GM12878 (cell line): ENCODE data around the gene PCDHGB2. TPM values are rescaled to one million over a fixed set of nuclear protein-coding genes. Genes with fewer than 3 reads are reported as not detected.

Experiments
- ASH2L ChIP-seq: fragments of 300-600, 200-600 bp; sonication (generic); IDR thresholded peaks from 2 replicates; pipeline ENCODE4 v1.6.1; 2017; ENCODE audit warnings: low read depth, mild to moderate bottlenecking, borderline replicate concordance
- BACH1 ChIP-seq: fragments of 450-650 bp; IDR thresholded peaks from 2 replicates; pipeline ENCODE4 v1.6.1; 2017; ENCODE audit warnings: mild to moderate bottlenecking, borderline replicate concordance
- BCL11A ChIP-seq: IDR thresholded peaks from 2 replicates; pipeline ENCODE4 v1.6.1; 2011; ENCODE audit warnings: low read depth, low read length
- CHD1 ChIP-seq: IDR thresholded peaks from 2 replicates; pipeline ENCODE4 v1.6.1; 2012; ENCODE audit warnings: low read depth, low read length, improper control_type of control experiment
- CREB1 ChIP-seq: IDR thresholded peaks from 2 replicates; pipeline ENCODE4 v1.6.1; 2012; ENCODE audit warnings: low read depth, mild to moderate bottlenecking, inconsistent platforms
- EZH2 ChIP-seq: IDR thresholded peaks from 2 replicates; pipeline ENCODE4 v1.6.1; 2012; ENCODE audit warnings: low read depth, mild to moderate bottlenecking, control low read depth, inconsistent platforms, low read length, borderline replicate concordance; ENCODE audit not compliant: control insufficient read depth
- RELA ChIP-seq: fragments of 450-650 bp; IDR thresholded peaks from 2 replicates; pipeline ENCODE4 v1.8.0; 2014; ENCODE audit warnings: borderline replicate concordance; ENCODE audit not compliant: partially characterized antibody
- SIX5 ChIP-seq: IDR thresholded peaks from 2 replicates; pipeline ENCODE4 v1.6.1; 2011; ENCODE audit warnings: mild to moderate bottlenecking, low read depth, low read length, moderate library complexity; ENCODE audit not compliant: severe bottlenecking
- SMAD1 ChIP-seq: fragments of 450-650 bp; IDR thresholded peaks from 2 replicates; pipeline ENCODE4 v1.6.1; 2018; ENCODE audit warnings: mild to moderate bottlenecking, low read depth; ENCODE audit not compliant: partially characterized antibody
- polyA plus RNA-seq, 11 experiments: library from polyadenylated mRNA; depleted of rRNA in 4 of 11; unstranded in 6 of 11; stranded (reverse) in 5 of 11; fragments of >200 nt; fragmentation: Nextera tagmentation in 4 of 11; fragmentation: Illumina TruSeq in 1 of 11; extraction: Ambion mirVana in 4 of 11; extraction: Trizol in 1 of 11; gene quantifications; 1 replicate in 1 of 11; 2 replicates in 10 of 11; pipeline versions ENCODE4 v1.2.1 to v1.2.3, GENCODE V29; 2011 to 2016; ENCODE audit warnings: inconsistent platforms in 2 of 11, missing spikeins in 2 of 11, low read depth in 1 of 11
- total RNA-seq, 4 experiments: library from RNA; depleted of rRNA in 3 of 4; stranded (reverse); fragments of >200 nt in 3 of 4; fragmentation: Illumina TruSeq in 1 of 4; extraction: Trizol in 1 of 4; gene quantifications; 2 replicates each; pipeline versions ENCODE4 v1.2.1 to v1.2.3, GENCODE V29; 2013 to 2021
- TF ChIP-seq, protein P1 (sequence below): fragments of 450-650 bp; IDR thresholded peaks from 2 replicates; pipeline ENCODE4 v1.6.1; 2017; ENCODE audit warnings: mild to moderate bottlenecking, moderate library complexity
- TF ChIP-seq, protein P2 (sequence below): fragments of 450-650 bp; IDR thresholded peaks from 2 replicates; pipeline ENCODE4 v1.6.1; 2016; ENCODE audit warnings: mild to moderate bottlenecking
- TF ChIP-seq, protein P3 (sequence below): fragments of 450-650 bp; IDR thresholded peaks from 2 replicates; pipeline ENCODE4 v1.6.1; 2017; ENCODE audit warnings: mild to moderate bottlenecking, moderate library complexity
- TF ChIP-seq, protein P4 (sequence below): IDR thresholded peaks from 2 replicates; pipeline ENCODE4 v1.6.1; 2012; ENCODE audit warnings: mild to moderate bottlenecking, low read depth, low read length
- TF ChIP-seq, protein P5 (sequence below): fragments of 450-650 bp; IDR thresholded peaks from 2 replicates; pipeline ENCODE4 v1.6.1; 2018; ENCODE audit warnings: borderline replicate concordance, mild to moderate bottlenecking; ENCODE audit not compliant: partially characterized antibody

Gene PCDHGB2
- total and polyA plus RNA-seq, 10 of the 15 experiments (the other 5 are each of a cell fraction or from before 2014, with no cell fraction given) = 0.06 to 0.38 (median 0.19) TPM; not detected in 2

DNA sequence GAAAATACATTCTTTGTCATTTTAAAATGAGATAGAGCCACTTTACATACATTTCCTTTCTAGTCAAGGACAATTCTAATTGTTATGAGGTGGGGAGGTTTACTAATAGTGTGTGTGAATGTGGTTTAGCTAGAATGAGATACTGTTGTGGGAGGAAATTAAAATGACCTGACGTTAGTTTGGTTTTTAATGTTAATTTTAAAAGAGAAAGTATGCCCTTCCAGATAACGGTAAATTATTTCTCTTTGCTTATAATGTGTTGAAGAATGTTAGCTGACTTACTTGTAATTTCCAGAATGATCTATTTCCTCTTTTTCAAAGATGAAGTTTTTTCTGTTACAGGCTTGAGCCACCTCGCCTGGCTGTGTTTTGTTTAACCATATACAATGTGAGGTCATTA, 37.5 kb upstream of the PCDHGB2 start (continued):
- TF ChIP-seq, protein P1, sequence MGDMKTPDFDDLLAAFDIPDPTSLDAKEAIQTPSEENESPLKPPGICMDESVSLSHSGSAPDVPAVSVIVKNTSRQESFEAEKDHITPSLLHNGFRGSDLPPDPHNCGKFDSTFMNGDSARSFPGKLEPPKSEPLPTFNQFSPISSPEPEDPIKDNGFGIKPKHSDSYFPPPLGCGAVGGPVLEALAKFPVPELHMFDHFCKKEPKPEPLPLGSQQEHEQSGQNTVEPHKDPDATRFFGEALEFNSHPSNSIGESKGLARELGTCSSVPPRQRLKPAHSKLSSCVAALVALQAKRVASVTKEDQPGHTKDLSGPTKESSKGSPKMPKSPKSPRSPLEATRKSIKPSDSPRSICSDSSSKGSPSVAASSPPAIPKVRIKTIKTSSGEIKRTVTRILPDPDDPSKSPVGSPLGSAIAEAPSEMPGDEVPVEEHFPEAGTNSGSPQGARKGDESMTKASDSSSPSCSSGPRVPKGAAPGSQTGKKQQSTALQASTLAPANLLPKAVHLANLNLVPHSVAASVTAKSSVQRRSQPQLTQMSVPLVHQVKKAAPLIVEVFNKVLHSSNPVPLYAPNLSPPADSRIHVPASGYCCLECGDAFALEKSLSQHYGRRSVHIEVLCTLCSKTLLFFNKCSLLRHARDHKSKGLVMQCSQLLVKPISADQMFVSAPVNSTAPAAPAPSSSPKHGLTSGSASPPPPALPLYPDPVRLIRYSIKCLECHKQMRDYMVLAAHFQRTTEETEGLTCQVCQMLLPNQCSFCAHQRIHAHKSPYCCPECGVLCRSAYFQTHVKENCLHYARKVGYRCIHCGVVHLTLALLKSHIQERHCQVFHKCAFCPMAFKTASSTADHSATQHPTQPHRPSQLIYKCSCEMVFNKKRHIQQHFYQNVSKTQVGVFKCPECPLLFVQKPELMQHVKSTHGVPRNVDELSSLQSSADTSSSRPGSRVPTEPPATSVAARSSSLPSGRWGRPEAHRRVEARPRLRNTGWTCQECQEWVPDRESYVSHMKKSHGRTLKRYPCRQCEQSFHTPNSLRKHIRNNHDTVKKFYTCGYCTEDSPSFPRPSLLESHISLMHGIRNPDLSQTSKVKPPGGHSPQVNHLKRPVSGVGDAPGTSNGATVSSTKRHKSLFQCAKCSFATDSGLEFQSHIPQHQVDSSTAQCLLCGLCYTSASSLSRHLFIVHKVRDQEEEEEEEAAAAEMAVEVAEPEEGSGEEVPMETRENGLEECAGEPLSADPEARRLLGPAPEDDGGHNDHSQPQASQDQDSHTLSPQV = no peak
- TF ChIP-seq CHD1 = no peak
- no peak for TF ChIP-seq SMAD1
- TF ChIP-seq, protein P2, sequence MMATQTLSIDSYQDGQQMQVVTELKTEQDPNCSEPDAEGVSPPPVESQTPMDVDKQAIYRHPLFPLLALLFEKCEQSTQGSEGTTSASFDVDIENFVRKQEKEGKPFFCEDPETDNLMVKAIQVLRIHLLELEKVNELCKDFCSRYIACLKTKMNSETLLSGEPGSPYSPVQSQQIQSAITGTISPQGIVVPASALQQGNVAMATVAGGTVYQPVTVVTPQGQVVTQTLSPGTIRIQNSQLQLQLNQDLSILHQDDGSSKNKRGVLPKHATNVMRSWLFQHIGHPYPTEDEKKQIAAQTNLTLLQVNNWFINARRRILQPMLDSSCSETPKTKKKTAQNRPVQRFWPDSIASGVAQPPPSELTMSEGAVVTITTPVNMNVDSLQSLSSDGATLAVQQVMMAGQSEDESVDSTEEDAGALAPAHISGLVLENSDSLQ = no peak
- peak; percentile 41; the same call in 1 of the 2 replicates for TF ChIP-seq CREB1
- TF ChIP-seq, protein P3, sequence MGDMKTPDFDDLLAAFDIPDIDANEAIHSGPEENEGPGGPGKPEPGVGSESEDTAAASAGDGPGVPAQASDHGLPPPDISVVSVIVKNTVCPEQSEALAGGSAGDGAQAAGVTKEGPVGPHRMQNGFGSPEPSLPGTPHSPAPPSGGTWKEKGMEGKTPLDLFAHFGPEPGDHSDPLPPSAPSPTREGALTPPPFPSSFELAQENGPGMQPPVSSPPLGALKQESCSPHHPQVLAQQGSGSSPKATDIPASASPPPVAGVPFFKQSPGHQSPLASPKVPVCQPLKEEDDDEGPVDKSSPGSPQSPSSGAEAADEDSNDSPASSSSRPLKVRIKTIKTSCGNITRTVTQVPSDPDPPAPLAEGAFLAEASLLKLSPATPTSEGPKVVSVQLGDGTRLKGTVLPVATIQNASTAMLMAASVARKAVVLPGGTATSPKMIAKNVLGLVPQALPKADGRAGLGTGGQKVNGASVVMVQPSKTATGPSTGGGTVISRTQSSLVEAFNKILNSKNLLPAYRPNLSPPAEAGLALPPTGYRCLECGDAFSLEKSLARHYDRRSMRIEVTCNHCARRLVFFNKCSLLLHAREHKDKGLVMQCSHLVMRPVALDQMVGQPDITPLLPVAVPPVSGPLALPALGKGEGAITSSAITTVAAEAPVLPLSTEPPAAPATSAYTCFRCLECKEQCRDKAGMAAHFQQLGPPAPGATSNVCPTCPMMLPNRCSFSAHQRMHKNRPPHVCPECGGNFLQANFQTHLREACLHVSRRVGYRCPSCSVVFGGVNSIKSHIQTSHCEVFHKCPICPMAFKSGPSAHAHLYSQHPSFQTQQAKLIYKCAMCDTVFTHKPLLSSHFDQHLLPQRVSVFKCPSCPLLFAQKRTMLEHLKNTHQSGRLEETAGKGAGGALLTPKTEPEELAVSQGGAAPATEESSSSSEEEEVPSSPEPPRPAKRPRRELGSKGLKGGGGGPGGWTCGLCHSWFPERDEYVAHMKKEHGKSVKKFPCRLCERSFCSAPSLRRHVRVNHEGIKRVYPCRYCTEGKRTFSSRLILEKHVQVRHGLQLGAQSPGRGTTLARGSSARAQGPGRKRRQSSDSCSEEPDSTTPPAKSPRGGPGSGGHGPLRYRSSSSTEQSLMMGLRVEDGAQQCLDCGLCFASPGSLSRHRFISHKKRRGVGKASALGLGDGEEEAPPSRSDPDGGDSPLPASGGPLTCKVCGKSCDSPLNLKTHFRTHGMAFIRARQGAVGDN = no peak
- no peak for TF ChIP-seq BACH1
- TF ChIP-seq, protein P4, sequence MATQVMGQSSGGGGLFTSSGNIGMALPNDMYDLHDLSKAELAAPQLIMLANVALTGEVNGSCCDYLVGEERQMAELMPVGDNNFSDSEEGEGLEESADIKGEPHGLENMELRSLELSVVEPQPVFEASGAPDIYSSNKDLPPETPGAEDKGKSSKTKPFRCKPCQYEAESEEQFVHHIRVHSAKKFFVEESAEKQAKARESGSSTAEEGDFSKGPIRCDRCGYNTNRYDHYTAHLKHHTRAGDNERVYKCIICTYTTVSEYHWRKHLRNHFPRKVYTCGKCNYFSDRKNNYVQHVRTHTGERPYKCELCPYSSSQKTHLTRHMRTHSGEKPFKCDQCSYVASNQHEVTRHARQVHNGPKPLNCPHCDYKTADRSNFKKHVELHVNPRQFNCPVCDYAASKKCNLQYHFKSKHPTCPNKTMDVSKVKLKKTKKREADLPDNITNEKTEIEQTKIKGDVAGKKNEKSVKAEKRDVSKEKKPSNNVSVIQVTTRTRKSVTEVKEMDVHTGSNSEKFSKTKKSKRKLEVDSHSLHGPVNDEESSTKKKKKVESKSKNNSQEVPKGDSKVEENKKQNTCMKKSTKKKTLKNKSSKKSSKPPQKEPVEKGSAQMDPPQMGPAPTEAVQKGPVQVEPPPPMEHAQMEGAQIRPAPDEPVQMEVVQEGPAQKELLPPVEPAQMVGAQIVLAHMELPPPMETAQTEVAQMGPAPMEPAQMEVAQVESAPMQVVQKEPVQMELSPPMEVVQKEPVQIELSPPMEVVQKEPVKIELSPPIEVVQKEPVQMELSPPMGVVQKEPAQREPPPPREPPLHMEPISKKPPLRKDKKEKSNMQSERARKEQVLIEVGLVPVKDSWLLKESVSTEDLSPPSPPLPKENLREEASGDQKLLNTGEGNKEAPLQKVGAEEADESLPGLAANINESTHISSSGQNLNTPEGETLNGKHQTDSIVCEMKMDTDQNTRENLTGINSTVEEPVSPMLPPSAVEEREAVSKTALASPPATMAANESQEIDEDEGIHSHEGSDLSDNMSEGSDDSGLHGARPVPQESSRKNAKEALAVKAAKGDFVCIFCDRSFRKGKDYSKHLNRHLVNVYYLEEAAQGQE = no peak
- no peak for TF ChIP-seq SIX5
- TF ChIP-seq RELA = no peak
- TF ChIP-seq EZH2 = no peak
- TF ChIP-seq, protein P5, sequence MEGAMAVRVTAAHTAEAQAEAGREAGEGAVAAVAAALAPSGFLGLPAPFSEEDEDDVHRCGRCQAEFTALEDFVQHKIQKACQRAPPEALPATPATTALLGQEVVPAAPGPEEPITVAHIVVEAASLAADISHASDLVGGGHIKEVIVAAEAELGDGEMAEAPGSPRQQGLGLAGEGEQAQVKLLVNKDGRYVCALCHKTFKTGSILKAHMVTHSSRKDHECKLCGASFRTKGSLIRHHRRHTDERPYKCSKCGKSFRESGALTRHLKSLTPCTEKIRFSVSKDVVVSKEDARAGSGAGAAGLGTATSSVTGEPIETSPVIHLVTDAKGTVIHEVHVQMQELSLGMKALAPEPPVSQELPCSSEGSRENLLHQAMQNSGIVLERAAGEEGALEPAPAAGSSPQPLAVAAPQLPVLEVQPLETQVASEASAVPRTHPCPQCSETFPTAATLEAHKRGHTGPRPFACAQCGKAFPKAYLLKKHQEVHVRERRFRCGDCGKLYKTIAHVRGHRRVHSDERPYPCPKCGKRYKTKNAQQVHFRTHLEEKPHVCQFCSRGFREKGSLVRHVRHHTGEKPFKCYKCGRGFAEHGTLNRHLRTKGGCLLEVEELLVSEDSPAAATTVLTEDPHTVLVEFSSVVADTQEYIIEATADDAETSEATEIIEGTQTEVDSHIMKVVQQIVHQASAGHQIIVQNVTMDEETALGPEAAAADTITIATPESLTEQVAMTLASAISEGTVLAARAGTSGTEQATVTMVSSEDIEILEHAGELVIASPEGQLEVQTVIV = no peak
- TF ChIP-seq BCL11A = 0 out of 2 replicates have a peak, but pooled peaks have one; percentile 9
- TF ChIP-seq ASH2L = no peak
